K562 (cell line): ENCODE measurements around the gene FOXA3. TPM values are rescaled to one million over a fixed set of nuclear protein-coding genes. Genes with fewer than 3 reads are reported as not detected.

Source experiments
- BCOR ChIP-seq: fragments of 450-650 bp; IDR thresholded peaks from 2 replicates; pipeline ENCODE4 v1.6.1; 2016
- CBX8 ChIP-seq: fragments of 200-600 bp; sonication (generic); IDR thresholded peaks from 2 replicates; pipeline ENCODE4 v1.6.1; 2012; ENCODE audit warnings: borderline replicate concordance, mixed run types, low read depth, mild to moderate bottlenecking, moderate library complexity, mixed read lengths, low read length, control low read depth, inconsistent platforms; ENCODE audit not compliant: poor library complexity, severe bottlenecking; ENCODE audit errors: extremely low read depth
- CTBP1 ChIP-seq: fragments of 450-650 bp; IDR thresholded peaks from 2 replicates; pipeline ENCODE4 v1.6.1; 2016; ENCODE audit warnings: borderline replicate concordance
- ESRRB ChIP-seq: fragments of 250-450 bp; sonication (Bioruptor Pico); IDR thresholded peaks from 2 replicates; pipeline ENCODE4 v1.5.0; 2020; ENCODE audit warnings: mild to moderate bottlenecking, moderate library complexity, borderline replicate concordance
- HLTF ChIP-seq: fragments of 450-650 bp; IDR thresholded peaks from 2 replicates; pipeline ENCODE4 v1.6.1; 2016
- IRF2 ChIP-seq: sonication (generic); formaldehyde crosslinking; IDR thresholded peaks from 2 replicates; pipeline ENCODE4 v1.8.1; 2022; ENCODE audit warnings: mild to moderate bottlenecking, missing genetic modification reagents
- KHSRP ChIP-seq: fragments of 450-650 bp; IDR thresholded peaks from 2 replicates; pipeline ENCODE4 v1.6.1; 2017
- KLF16 ChIP-seq: IDR thresholded peaks from 2 replicates; pipeline ENCODE4 v1.6.1; 2016; ENCODE audit warnings: antibody characterized with exemption
- NCOA4 ChIP-seq: fragments of 450-650 bp; IDR thresholded peaks from 2 replicates; pipeline ENCODE4 v1.6.1; 2018; ENCODE audit warnings: mild to moderate bottlenecking; ENCODE audit not compliant: partially characterized antibody
- NR1H2 ChIP-seq: sonication (generic); formaldehyde crosslinking; IDR thresholded peaks from 2 replicates; pipeline ENCODE4 v1.4.0; 2020; ENCODE audit warnings: mild to moderate bottlenecking, missing genetic modification reagents
- PHB2 ChIP-seq: fragments of 450-650 bp; IDR thresholded peaks from 2 replicates; pipeline ENCODE4 v1.6.1; 2017; ENCODE audit warnings: low read depth
- POLR2AphosphoS5 ChIP-seq: IDR thresholded peaks from 2 replicates; pipeline ENCODE4 v1.6.1; 2011; ENCODE audit warnings: mild to moderate bottlenecking, low read depth, low read length, moderate library complexity; ENCODE audit not compliant: control insufficient read depth, insufficient read depth
- POLR3G ChIP-seq: IDR thresholded peaks from 2 replicates; pipeline ENCODE4 v1.6.1; 2011; ENCODE audit not compliant: insufficient read length, insufficient replicate concordance; ENCODE audit errors: extremely low read depth
- REST ChIP-seq, 2 experiments: fragments of 450-650 bp; formaldehyde crosslinking in 1 of 2; IDR thresholded peaks; 2 replicates each; pipeline versions ENCODE4 v1.4.0 to v1.6.1; 2014 to 2020; ENCODE audit warnings: mild to moderate bottlenecking in 2 of 2, borderline replicate concordance in 1 of 2, low read depth in 1 of 2
- SIN3B ChIP-seq: fragments of 450-650 bp; IDR thresholded peaks from 2 replicates; pipeline ENCODE4 v1.6.1; 2017; ENCODE audit warnings: low read depth, mild to moderate bottlenecking, moderate library complexity
- ZBED1 ChIP-seq: IDR thresholded peaks from 2 replicates; pipeline ENCODE4 v1.6.1; 2014
- ZNF431 ChIP-seq: sonication (generic); formaldehyde crosslinking; IDR thresholded peaks from 2 replicates; pipeline ENCODE4 v1.8.0; 2022; ENCODE audit warnings: mild to moderate bottlenecking, missing genetic modification reagents
- ZNF76 ChIP-seq: fragments of 250-450 bp; sonication (Bioruptor Pico); IDR thresholded peaks from 2 replicates; pipeline ENCODE4 v1.4.0; 2020; ENCODE audit warnings: mild to moderate bottlenecking, moderate library complexity, borderline replicate concordance
- ZSCAN29 ChIP-seq: fragments of 450-650 bp; IDR thresholded peaks from 2 replicates; pipeline ENCODE4 v1.6.1; 2017
- polyA plus RNA-seq, 8 experiments: library from polyadenylated mRNA; depleted of rRNA in 4 of 8; stranded (reverse) in 5 of 8; unstranded in 3 of 8; fragments of >200 nt; fragmentation: Nextera tagmentation in 2 of 8; fragmentation: Illumina TruSeq in 1 of 8; extraction: Ambion mirVana in 2 of 8; extraction: Trizol in 1 of 8; gene quantifications; 2 replicates each; pipeline versions ENCODE4 v1.2.1 to v1.2.3, GENCODE V29; 2011 to 2014; ENCODE audit warnings: inconsistent platforms in 1 of 8, missing spikeins in 1 of 8
- total RNA-seq, 7 experiments: library from RNA; depleted of rRNA in 6 of 7; stranded (reverse); fragments of >200 nt in 6 of 7; fragmentation: Illumina TruSeq in 2 of 7; extraction: Trizol in 2 of 7; gene quantifications; 2 replicates each; pipeline versions ENCODE4 v1.2.1 to v1.2.3, GENCODE V29; 2011 to 2021; ENCODE audit warnings: low replicate concordance in 1 of 7
- TF ChIP-seq, protein P1 (sequence below): fragments of 450-650 bp; conservative IDR thresholded peaks from 2 replicates; pipeline ENCODE4 v1.6.1; 2016; ENCODE audit warnings: missing genetic modification characterization, low read depth, mild to moderate bottlenecking, control low read depth, missing compliant biosample characterization

Gene FOXA3
- total and polyA plus RNA-seq, 9 of the 15 experiments (the other 6 are each of a cell fraction or from before 2014, with no cell fraction given), result 1.3 to 15.5 (median 4.7) TPM

- TF ChIP-seq REST (IDR thresholded peaks at IDR 0.05; ENCODE audit: borderline replicate concordance), result no peak
- peak; percentile 48 for TF ChIP-seq REST (CRISPR knock-in tag; IDR thresholded peaks at IDR 0.05; ENCODE audit: low read depth)
- TF ChIP-seq ZBED1, result no peak
- no peak for TF ChIP-seq ESRRB
- no peak for TF ChIP-seq POLR3G
- TF ChIP-seq KLF16, result no peak
- TF ChIP-seq ZNF431, result no peak
- TF ChIP-seq CTBP1, result peak; percentile 100
- TF ChIP-seq SIN3B, result no peak
- TF ChIP-seq IRF2 (CRISPR knock-in tag), result no peak
- TF ChIP-seq BCOR, result no peak
- TF ChIP-seq POLR2AphosphoS5, result no peak
- TF ChIP-seq, protein P1, sequence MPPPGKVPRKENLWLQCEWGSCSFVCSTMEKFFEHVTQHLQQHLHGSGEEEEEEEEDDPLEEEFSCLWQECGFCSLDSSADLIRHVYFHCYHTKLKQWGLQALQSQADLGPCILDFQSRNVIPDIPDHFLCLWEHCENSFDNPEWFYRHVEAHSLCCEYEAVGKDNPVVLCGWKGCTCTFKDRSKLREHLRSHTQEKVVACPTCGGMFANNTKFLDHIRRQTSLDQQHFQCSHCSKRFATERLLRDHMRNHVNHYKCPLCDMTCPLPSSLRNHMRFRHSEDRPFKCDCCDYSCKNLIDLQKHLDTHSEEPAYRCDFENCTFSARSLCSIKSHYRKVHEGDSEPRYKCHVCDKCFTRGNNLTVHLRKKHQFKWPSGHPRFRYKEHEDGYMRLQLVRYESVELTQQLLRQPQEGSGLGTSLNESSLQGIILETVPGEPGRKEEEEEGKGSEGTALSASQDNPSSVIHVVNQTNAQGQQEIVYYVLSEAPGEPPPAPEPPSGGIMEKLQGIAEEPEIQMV, result no peak
- TF ChIP-seq PHB2, result no peak
- no peak for TF ChIP-seq ZNF76
- TF ChIP-seq NCOA4, result no peak
- TF ChIP-seq HLTF, result no peak
- TF ChIP-seq CBX8, result no peak
- TF ChIP-seq NR1H2 (CRISPR knock-in tag), result no peak
- no peak for TF ChIP-seq ZSCAN29
- TF ChIP-seq KHSRP, result no peak
Measured at GRCh38 chr19:45902651-45903625, 38.8 kb downstream of the FOXA3 start (continued).
